Amniotic epithelial cell (primary cell): ENCODE data around the gene PNLIPRP1.

ENCODE experiments used
- DNase-seq: peaks from one replicate; pipeline ENCODE4 v3.0.0-alpha.2; 2010; ENCODE audit warnings: low read depth

PNLIPRP1 gene

DNA sequence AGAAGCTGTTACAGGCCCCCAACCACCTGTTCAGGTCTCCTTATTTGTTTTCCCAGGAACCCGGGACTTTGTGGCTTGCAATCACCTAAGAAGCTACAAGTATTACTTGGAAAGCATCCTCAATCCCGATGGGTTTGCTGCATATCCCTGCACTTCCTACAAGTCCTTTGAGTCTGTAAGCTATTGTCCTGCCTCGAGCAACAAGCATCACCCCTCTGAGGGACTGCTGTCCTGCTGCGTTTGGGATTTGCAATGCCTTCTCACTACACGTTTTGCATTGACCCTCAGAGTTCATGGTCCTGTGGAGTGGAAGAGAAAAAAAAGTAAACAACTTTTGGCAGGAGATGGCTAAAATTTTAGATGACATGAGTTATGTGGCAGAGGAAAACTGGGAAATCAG, 9.2 kb downstream of the PNLIPRP1 start:
- DNase-seq: no peak

DNA sequence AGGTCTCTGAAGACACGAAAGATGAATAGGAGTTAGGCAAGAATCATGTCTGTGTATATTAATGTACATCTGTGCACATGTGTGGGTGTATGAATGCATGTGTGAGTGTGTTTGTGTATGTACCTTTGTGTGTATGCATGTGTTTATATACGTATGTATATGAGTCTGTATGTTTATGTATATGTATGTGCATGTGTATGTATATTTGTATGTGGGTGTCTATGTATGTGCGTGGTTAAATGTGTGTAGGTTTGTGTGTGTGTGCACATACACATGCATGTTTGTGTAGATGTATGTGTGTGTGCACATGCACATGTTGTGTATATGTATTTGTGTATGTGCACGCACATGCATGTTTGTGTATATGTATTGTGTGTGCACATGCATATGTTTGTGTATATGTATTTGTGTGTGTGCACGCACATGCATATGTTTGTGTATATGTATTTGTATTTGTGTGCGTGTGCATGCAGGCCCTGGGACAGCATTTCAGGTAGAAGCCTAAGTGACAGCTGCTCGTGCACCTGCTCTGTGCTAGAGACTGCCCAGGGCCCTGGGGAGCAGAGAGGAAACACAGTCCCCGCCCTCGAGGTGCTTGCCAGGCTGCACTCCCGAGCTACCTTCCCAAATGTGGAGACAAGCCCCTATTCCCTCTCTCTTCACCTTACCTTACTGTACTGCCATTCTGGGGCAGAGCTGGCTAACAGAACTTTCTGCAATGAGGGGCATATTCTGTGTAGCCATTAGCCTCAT, 12.1 kb downstream of the PNLIPRP1 start:
- no peak for DNase-seq

DNA sequence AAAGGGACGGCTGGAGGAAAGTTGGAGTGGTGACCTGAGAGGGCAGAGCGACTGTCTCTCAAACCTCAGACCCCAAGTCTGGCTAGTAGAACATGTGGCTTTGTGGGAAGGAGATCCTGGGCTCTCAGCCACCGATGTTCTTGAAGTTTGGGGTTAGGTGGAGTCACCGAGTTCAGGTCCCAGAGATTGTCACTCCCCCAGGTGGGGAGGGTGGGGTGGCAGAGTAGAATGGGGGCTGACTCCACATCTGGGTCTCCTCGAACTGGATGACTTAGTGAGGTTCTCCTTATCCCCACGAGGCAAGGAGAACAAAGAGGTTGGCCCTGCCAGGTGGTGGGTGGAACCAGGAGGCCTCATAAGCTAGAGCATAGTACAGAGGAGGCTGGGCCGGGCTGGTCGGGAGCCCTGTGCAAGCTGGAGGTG, 15.3 kb downstream of the PNLIPRP1 start:
- DNase-seq: no peak

DNA sequence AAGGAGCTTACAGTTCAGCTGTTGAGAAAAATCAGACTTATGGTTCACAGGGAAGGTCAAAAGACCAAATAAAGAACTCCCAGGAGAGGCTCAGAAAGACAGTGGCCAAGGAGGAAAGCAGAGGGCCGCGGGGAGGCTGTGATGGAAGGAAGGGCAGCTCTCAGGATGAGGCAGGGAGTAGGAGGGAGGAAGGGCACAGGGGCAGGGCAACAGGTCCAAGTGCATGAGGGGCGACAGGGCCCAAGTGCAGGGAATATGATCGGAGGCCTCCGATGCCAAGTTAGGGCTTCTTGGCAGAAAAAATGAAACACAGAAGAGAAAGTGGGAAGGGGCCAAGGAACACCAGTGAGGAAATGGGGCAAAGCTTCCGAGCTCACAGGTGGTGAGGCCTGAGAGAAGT, 16.6 kb downstream of the PNLIPRP1 start:
- DNase-seq: no peak

DNA sequence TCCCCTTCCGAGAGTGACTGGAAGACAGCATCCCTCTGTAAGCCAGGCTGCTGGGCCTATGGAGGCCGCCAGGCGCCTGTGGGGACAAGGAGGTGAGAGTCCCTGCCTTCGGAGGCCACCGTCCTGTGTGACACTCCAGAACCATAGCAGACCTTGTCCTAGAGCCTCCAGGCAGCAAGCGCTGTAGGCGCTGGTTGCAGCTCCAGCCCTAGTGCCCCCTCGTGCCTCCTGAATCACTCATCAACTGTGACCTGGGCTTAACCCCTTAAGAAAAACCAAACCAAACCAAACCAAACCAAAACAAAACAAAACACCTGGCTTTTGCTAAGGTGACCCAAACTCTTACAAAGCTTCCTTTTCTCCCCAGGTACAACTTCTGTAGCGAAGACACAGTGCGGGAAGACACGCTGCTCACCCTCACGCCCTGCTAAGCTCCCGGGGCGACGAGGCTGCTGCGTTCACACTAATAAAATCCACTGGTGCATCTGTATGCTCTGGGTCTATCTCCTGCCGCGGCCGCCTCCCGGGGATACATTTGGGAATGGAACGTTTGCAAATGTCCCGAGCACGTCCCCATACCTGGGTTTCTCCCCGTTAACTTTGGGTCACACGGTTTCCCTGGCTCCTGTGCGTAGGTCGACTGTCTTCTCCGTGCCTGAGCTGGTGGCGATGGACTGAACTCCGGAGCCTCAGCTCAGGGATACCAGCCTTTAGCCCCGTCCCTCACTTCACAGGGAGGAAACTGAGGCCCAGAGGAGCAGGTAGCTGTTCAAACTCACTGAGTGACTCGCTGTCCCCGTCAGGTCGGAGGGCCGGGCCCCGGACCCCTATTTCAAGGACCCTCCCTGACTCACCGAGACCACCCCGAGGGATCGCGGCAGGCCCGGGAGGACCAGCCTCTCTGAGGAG, 18.2 kb downstream of the PNLIPRP1 start:
- DNase-seq: no peak

DNA sequence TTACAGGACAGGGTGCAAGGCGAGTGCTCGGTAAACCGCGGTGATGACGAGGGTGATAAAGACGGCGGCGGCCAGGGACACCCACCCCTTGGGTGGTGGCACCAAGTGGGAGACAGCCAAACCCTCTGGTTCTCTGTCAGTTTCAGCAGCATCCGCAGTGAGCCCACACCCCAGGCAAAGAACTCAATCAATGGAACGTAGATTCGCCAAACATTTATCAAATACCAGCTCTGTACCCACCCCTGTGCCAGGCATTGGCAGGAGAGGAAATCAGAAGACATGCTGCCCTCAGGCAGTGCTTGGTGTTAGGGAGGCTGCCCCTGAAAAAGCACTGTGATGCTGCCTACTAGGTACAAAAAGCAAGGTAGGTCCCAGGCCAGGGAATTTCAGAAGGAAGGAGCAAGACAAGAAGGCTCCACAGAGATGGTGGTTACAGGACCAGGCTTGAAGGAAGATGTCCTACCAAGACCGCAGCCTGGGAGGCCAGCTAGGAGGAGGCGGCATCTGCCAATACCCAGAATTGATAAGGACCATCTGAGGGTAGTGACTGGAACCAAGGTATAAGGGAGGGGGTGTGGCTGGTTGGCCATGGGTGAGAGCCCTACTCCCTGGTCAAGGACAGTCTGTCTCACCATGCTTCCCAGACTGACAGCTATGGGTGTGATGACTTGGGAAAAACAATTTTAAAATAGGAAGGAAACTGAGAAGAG, 19.8 kb downstream of the PNLIPRP1 start:
- DNase-seq: no peak

DNA sequence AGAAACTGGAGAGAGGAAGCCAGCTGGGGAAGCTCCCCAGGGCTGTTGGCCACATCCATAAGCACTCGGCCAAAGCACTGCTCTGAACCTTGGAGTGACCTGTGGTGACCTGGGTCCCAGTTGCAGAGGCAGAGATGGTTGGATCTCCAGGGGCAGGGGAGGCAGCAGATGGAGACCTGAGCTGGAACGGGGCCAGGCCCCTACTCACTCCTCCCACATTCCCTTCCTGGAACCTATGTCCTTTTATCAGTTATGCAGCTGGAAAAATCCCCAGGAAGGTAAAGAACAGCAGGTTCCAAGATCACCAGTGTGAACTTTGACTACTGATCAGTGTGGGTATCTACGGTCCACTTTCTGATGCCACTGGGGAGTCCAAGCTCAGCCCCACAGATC, 20.4 kb downstream of the PNLIPRP1 start:
- no peak for DNase-seq

DNA sequence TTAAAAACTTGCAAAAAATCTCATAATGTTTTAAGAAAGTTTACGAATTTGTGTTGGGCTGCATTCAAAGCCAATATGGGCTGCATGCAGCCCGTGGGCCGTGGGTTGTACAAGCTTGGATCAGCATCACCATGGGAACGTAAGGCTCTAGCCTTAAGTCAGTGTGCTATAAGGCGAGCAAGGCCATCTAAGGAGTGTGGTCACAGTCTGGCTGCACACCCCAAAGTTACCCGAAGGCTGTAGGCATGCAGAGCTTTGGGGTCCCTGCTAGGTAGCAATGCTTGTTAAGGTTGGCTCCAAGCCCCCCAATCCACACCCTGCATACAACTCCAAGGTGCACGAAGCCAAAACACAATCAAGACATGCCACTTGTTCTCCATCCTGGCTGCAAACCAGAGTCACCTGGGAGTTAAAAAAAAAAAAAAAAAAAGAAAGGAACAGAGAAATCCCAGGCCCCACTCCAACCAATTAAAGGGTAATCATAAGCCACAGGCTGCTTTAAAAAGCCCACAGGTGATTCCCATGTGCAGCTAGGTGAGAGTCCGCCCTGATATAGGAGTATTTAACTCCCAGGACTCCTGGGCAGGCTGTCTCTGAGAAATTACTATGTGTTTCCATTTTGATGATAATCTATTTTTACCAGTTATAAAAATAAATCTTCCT, 21.5 kb downstream of the PNLIPRP1 start:
- DNase-seq: no peak

DNA sequence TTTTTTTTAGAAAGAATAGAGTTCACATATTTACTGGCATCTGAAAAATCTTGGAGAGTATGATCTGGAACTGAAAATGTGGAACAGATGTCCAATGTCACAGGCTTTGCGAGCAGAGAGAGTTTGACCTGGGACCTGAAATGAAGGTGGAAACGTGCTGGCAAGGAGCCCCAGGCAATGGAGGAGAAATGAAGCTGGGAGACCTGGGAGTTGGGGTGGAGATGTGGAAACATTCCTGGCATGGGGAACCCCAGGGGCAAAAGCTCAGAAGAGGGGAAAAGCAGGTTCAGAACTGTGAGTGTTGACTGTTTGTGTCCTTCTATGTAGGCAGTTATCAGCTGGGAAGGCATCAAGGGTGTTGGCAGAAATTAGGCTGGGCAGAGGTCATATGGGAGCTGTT, 22.7 kb downstream of the PNLIPRP1 start:
- no peak for DNase-seq

DNA sequence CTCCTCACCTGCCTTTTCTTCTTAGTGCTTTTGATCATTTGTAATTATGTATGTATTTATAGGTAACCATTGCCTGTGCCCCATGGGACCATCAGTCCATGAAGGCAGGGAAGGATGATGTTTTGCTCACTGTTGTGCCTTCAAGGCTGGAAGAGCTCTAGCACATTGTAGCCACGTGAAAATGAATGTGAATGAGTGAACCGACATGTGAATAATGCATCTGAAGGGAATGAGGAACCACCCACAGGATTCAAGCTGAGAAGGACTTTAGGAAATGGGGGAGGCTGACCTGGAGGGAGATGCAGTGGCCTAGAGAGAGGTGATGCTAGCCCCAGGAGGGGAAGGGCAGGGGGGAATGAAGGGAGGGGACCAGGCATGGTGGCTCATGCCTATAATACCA, 24.0 kb downstream of the PNLIPRP1 start:
- no peak for DNase-seq

DNA sequence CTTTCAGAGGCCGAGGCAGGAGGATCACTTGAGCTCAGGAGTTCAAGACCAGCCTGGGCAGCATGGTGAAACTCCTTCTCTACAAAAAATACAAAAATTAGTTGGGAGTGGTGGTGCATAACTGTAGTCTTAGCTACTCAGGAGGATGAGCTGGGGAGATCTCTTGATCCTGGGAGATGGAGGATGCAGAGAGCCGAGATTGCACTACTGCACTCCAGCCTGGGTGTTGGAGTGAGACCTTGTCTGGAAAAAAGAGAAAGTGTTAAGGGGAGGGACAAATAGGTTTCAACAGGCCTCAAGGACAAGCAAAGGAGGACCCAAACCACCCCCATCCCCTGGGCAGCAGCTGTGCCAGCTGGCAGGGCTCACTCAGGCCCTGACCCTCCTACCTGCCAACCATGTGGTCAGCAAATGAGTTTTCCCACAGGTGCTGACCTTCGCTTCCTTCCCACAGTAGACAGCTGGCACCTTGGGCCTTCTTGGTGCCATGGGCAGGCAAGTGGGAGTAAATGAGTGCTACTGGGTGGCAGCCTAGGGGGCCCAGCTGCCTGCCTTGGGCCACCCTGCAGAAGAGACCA, 24.5 kb downstream of the PNLIPRP1 start:
- DNase-seq: no peak

DNA sequence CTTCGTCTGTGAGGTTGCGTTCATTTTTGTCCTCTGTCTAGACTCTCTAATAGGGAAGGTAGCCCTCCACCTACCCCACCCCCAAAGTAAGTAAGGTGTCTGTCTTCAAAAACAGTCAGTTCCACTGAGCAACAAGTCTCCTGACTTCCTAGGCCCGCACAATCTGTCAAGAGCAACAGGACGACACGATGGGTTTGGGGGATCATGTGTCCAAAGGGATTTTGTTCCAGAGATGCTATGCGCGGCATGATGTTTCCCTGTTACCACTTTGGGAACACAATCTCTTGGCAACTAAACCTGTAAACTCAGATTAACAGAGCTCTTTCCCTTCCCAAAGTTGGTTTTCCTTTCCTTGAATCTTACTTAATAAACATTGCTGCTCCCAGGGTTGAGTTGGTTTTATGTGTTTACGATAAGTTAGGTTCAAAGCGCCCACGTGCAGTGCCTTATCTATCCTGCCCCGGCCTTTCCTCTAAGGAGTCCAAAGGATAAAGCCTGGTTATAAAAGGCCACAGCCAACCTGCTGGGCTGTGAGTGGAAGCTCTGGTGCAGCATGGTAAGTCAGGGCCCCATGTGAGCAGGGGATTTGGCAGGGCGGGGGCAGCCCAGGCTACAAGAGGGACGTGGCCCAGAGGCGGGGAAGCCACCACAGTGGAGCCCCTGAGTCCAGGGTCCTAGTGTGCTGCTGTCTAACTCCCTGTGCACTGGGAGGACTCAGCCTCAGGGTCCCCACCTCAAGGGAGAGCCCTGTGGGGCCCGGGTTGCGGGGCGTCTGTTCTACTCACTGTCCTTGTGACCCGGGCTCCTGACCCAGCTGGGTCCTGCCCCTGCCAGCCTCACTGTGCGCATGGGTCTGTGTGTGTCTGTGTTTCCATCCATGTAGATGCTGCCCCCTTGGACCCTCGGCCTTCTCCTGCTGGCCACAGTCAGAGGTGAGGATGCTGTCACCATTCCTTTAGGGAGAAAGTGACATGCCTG, 30.0 kb downstream of the PNLIPRP1 start, which contains the start of gene PNLIPRP2:
Gene PNLIPRP2 (plus strand): TSS at position 531 of the 978 bp plus-strand sequence.
- no peak for DNase-seq

DNA sequence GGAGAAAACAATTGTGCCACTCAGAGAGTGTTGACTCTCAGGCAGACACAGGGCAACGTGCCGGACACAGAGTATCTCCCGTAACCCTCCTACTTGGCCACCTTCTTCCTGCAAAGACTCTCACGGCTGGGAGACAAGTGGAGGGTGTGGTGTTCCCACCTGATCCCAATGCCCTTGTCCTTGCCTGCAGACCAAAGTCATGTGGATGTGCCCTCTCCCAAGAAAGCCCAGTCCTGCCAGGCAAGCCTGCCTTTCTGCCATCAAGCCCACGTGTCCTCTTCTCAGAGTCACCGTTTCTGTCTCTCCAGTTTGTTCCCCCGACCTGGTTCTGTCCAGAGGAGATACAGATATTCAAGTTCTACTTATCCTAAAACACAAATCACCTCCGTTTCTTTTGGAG, 30.7 kb downstream of the PNLIPRP1 start:
- no peak for DNase-seq

DNA sequence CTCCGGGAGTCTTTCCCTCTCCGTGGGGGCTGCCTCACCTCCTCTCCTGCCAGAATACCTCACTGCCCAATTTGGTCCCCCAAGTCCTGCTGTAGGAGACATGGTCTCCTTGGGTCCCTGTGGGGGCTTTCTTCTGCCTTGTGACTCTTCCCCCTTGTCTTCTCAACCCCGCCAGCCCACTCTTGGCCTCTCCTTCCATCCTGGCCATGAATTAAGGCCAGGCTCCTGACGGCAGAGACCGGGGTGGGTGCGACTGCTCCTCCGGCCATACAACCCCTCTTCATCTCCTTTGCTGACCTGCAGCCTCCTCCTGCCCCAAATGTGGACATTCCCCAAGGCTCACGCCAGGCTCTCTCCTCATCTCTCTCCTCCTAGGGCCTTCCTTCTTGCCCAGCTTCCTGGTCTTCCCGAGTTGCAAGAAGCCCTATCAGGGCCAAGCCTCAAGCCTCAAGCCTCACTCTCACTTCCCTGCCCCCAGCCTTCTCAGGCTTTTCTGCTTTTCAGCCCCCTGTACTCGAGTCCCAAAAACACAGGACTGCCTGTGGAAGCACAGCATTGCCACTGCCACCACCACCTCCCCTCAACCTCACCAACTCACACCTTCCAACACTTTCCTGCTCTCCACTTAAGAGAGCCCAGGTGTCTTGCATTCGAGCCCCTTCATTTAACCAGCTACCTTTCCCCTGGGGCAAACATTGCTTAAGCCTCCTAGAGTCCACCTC, 31.3 kb downstream of the PNLIPRP1 start:
- DNase-seq: no peak

DNA sequence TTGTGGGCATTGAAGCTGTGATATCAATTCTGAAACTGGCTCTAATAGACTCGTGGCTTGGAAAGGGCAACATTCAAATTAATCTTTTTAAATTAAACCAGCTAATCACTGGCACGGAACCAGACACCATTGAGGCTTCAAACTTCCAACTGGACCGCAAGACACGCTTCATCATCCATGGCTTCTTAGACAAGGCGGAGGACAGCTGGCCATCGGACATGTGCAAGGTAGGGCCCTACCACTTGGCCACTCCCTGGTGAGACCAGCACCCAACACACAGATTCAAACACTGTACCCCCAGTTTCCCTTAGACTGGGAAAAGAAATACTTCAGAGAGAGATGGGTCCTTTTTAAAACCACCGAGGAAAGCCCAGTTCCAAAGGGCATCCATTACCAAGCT, 35.1 kb downstream of the PNLIPRP1 start:
- DNase-seq: no peak

DNA sequence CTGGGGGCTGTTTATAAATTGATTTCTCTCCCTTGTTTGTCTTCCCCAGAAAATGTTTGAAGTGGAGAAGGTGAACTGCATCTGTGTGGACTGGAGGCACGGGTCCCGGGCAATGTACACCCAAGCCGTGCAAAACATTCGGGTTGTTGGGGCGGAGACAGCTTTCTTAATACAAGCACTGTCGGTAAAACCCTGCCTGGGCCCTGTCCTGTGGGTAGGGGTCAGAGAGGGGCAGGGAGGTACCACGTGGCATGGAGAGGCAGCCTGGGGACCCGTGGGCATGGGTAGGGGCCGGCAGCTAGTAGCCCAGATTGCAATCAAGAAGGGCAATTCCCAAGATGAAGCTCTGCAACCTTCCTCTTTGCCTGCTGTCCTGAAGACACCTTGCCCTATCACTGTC, 36.1 kb downstream of the PNLIPRP1 start:
- DNase-seq: no peak

DNA sequence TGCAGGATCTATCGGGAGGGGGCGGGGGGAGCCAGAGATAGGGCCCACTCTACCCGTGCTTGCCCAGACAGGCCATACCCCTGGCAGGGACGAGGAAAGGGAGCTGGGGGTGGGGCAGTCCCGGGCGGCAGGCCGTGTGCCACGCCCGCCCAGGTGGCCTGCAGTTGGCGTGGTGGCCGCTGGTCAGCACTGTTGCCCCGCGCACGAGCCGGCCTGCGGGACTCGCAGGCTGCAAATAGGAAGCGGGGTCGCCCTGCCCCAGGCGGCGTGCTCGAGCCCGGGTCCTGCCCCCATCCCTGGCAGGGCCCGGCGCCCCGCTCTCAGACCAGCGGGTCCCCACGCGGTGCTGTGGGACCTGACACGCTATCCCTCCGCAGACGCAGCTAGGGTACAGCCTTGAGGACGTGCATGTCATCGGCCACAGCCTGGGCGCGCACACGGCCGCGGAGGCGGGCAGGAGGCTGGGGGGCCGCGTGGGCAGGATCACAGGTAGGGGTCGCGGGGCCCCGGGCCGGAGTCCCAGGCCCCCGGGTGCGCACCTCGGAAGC, 36.7 kb downstream of the PNLIPRP1 start:
- no peak for DNase-seq

DNA sequence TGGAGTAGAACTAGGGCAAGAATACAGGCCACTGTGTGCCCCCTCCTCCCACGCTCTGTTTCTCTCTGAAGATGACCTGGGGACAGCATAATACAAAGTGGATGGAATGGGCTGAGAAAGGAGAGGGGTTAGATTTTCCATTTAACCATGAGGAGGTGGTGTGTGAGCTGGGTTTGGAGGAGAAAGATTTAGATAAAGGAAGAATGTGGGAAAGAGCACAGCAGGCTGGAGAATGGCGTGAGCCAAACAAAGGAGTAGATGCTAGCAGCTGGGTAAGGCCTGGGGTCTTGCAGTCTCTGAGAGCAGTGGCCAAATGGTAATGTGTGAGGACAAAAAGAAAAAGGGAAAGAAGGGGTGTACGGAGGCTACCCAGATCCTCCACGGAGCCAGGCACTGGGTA, 38.6 kb downstream of the PNLIPRP1 start:
- DNase-seq: no peak

DNA sequence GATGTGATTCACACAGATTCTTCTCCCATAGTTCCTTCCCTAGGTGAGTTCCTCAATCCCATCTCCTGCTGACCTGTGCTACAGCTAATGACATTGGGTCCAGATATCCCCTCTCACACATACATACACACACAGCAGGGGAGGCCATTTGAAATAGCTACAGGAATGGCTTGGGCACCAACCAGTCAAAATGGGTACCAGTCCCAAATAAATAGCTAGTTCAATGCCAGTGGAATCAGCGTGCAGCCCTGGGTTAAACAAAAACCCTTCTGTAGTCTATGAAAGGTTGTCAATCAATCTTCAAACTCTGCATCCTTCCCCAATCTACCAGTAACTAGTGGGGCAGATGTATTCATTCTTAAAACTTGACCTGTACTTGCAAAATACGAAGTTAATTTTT, 39.3 kb downstream of the PNLIPRP1 start:
- DNase-seq: no peak
